Activated naive CD8-positive, alpha-beta T cell treated with anti-CD3 and anti-CD28 coated beads, Interleukin-2, amount 50 U/mL, for 24 hours (primary cell): ENCODE data around the gene FSTL3.
A peak's percentile ranks its signal among the peaks of the same experiment; 100 is the strongest.
"Not testable (repeated sequence)": the region's sequence is repeated elsewhere in the genome, so short reads cannot be mapped to it uniquely, and the experiment has no call there.

Experiments
- ATAC-seq: fragments of 150-1000 bp; cut with Tn5 transposase; one replicate; pipeline ENCODE4 v1.10.0; 2021
- DNase-seq: peaks from one replicate; pipeline ENCODE4 v3.0.0; 2021
- H3K27ac Mint-ChIP-seq: one replicate; pipeline ENCODE4 v1.8.0; 2021; ENCODE audit warnings: mild to moderate bottlenecking, mixed read lengths
- H3K27me3 Mint-ChIP-seq: one replicate; pipeline ENCODE4 v1.8.0; 2021; ENCODE audit warnings: mixed read lengths
- H3K36me3 Mint-ChIP-seq: one replicate; pipeline ENCODE4 v1.8.0; 2021; ENCODE audit warnings: low read depth, mixed read lengths
- H3K4me1 Mint-ChIP-seq: one replicate; pipeline ENCODE4 v1.8.0; 2021; ENCODE audit warnings: mixed read lengths
- H3K4me3 Mint-ChIP-seq: one replicate; pipeline ENCODE4 v1.8.0; 2021; ENCODE audit warnings: mild to moderate bottlenecking, moderate library complexity, mixed read lengths
- H3K9me3 Mint-ChIP-seq: one replicate; pipeline ENCODE4 v1.8.0; 2021; ENCODE audit warnings: mixed read lengths

FSTL3 gene

DNA sequence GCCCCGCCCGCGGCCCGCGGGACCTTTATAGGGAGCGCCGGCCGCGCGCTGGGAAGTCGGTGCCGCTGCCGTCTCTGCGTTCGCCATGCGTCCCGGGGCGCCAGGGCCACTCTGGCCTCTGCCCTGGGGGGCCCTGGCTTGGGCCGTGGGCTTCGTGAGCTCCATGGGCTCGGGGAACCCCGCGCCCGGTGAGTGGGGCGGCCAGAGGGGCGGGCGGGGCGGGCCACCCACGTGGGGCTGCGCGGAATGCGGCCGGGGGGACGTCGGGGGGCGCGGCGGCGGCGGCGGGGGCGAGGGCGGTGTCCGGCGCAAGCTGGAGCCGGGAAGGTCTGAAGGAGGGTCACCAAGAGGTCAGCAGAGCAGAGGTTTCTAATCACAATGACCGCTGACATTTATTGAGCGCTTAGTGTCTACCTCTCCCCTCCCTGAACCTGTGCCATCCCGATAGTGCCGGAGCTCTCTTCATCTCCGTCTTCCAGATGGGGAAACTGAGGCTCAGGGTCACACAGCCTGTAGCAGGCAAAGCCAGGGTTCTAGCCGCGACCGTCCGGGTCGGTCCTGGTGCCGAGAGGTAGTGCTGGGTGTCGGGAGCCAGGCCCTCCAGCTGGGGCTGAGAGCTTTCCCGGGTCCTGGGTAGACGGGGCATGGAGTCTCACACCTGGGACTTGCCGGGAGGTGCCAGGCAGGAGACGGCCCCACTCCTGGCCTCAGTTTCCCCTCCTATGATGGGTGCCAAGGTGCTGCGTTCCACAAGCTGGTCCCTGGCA lies at the start of gene FSTL3:
TSS of gene FSTL3 (plus strand) at position 54 of the 767 bp plus-strand sequence. CDS start at position 86, 32 bp downstream.
- Mint-ChIP-seq H3K4me3 (no peak within 1 kb of the TSS), H3K9me3 (no peaks in the 10 kb centered on the region), H3K27ac (peak within 1 kb of the TSS; percentile 64), H3K4me1 (peaks cover 11% of the 10 kb centered on the region), H3K27me3 (peaks cover 19% of the 10 kb centered on the region), H3K36me3 (no peaks in the 10 kb centered on the region)
- DNase-seq (no peak), ATAC-seq (no peak)

DNA sequence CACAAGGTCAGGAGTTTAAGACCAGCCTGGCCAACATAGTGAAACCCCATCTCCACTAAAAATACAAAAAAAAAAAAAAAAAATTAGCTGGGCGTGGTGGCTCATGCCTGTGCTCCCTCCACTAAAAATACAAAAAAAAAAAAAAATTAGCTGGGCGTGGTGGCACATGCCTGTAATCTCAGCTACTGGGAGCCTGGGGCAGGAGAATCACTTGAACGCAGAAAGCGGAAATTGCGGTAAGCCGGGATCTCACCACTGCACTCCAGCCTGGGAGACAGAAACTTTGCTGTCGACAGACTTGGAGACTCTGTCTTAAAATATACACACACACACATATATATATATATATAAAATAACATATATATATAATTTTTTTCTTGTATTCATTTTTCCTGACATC lies 49.6 kb upstream of the FSTL3 start:
- H3K9me3 Mint-ChIP-seq, H3K27ac Mint-ChIP-seq, ATAC-seq, H3K27me3 Mint-ChIP-seq, H3K4me3 Mint-ChIP-seq, DNase-seq: not testable (repeated sequence)
- Mint-ChIP-seq H3K36me3 (peaks cover 30% of the 10 kb centered on the region), H3K4me1 (peaks cover 12% of the 10 kb centered on the region)

DNA sequence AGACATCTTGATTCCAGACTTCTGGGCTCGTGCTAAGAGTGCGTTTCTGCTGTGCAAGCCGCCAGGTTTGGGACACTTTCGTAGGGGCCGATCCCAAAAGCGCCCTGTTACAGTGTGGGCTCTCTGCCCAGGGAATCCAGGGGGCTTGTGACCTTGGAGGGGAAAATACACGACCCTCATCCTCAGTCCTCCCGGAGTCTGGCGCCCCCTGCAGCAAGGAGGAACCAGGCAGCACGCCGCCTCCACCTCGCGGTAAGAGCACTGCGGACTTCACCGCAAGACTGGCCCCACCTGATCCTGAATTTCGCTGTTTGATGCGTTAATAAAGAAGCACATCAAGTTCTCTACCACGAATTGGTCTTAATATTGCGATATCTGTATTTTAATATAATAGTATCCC lies 48.0 kb upstream of the FSTL3 start:
- ATAC-seq = no peak
- Mint-ChIP-seq H3K4me3 (no peak overlapping the region), H3K4me1 (peaks cover 26% of the 10 kb centered on the region), H3K9me3 (no peaks in the 10 kb centered on the region), H3K27me3 (no peaks in the 10 kb centered on the region), H3K27ac (no peak overlapping the region), H3K36me3 (peaks cover 33% of the 10 kb centered on the region)
- no peak for DNase-seq

DNA sequence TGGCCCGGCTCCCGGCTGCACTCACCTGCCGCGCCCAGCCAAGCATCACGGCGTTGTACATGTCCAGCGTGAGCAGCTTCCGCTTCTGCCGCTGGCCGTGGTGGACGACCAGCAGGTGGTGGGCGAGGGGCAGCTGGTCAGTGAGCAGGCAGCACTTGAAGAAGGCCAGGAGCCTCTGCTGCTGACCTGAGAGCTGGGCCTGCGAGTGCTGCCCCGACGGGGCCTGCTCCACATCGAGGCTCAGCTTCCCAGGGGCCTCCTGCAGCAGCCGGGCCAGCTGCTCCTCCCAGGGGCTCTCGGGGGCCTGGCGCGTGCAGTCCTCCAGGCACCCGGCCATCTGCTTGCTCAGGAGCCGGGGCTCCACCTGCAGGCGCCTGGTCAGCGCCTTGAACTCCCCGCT lies 46.7 kb upstream of the FSTL3 start:
- H3K27me3 Mint-ChIP-seq, ATAC-seq, DNase-seq, H3K9me3 Mint-ChIP-seq, H3K27ac Mint-ChIP-seq, H3K4me3 Mint-ChIP-seq: not testable (repeated sequence)
- H3K36me3 Mint-ChIP-seq = peaks cover 30% of the 10 kb centered on the region
- H3K4me1 Mint-ChIP-seq = peaks cover 36% of the 10 kb centered on the region

DNA sequence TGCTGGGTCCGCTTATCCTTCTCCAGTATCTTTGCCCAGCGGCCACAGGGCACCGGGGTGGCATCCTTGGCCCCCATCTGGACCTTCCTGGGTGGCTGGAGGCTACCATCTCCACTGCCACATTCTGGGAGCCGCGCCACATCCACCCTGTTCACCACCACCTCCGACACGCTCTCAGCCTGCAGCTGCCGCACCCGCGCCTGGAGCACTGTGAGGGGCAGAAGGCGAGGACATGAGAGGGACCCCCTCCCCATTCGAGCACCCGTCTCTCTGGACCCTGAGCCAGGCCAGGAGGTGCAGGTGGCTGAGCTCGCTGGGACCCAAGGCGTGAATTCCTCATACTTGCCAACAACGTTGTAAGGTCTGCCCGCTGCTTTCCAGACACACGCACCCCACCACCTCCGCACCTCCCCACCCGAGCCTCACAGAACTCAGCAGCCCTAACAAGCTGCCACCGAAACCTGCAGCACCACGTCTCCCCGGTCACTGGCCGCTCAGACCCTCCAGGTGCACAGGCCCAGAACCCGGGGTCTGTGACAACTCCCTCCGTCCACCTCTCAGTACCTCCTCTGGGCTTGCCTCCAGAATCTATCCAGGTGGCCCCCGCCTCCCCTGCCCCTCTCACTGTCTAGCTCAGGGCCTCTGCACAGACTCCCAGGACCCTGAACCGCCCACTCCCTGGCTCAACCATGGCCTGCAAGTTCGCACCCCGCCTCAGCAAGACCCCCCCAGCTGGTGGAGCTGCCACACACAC lies 46.1 kb upstream of the FSTL3 start:
- Mint-ChIP-seq H3K9me3 (no peaks in the 10 kb centered on the region), H3K27me3 (peaks cover 2% of the 10 kb centered on the region)

DNA sequence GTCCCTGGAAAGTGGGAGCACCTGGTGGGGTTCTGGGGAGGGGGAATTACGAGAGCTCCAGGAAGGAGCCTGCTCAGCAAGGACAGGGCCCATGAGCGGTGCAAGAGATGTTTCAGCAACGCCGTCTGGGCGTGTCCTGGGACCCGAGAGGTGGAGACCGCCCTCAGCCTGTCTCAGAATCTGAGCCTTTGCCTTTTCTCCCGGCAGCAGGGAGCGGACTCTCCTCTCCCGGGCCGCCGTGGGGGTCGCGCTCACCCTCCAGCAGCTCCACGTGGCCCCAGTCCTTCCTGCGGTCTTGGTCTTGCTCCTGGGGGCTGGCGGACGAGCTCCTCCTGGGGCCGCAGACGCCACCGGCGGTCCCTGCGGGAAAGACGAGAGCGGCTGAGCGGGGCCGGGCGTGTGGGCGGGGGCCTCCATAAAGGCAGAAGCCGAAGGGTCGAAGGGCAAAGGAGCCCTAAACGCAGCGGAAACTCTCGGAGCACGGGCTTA lies 43.6 kb upstream of the FSTL3 start:
- no peaks in the 10 kb centered on the region for H3K9me3 Mint-ChIP-seq
- peaks cover 39% of the 10 kb centered on the region for H3K4me1 Mint-ChIP-seq
- DNase-seq = peak; percentile 68
- H3K4me3 Mint-ChIP-seq = peak overlapping the region; percentile 98
- peaks cover 24% of the 10 kb centered on the region for H3K36me3 Mint-ChIP-seq
- ATAC-seq = peak; percentile 53
- H3K27me3 Mint-ChIP-seq = peaks cover 2% of the 10 kb centered on the region
- H3K27ac Mint-ChIP-seq = peak overlapping the region; percentile 95

More for the DNA sequence above, 46.1 kb upstream of the FSTL3 start:
- no peak overlapping the region for H3K27ac Mint-ChIP-seq
- H3K36me3 Mint-ChIP-seq = peaks cover 29% of the 10 kb centered on the region
- peaks cover 36% of the 10 kb centered on the region for H3K4me1 Mint-ChIP-seq
- ATAC-seq (no peak), DNase-seq (no peak)
- H3K4me3 Mint-ChIP-seq = no peak overlapping the region

DNA sequence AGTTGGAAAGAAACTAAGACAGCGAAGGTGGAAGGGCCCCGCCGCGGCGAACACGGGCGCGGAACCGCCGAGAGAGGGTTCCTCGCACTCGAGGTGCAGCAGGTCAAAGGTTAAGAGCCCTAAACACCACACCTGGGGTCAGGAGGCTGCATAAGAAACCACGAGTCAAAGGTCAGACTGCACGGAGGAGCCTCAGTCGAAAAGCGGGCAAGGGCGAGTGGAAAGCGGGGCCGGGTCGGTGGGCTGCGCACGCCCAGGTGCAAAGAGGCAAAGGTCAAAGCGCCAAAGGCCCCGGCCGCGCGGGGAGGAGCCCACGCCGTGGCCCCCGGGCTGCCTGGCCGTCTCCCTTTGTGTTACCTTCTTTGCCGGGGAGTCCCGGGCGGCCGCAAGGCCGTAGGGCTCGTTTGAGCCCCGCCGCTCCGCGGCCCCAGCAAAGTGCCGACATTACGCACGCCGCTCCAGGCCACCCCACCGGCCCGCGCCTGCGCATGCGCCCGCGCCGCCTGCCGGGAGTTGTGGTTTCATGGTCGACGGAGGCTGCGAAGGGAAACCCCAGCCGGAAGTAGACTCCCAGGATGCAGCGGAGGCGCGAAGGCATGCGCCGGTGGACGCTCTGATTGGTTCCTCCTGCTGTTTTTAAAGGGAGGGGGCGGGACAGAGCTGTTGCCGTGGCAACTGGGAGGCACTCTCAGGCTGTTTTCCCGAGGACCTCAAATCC lies 43.0 kb upstream of the FSTL3 start, which contains the start of gene POLRMT:
TSS of gene POLRMT (minus strand) at position 470 of the 718 bp plus-strand sequence. CDS start at position 445, 25 bp downstream.
- peaks cover 23% of the 10 kb centered on the region for H3K36me3 Mint-ChIP-seq
- peak within 1 kb of the TSS; percentile 98 for H3K4me3 Mint-ChIP-seq
- no peaks in the 10 kb centered on the region for H3K9me3 Mint-ChIP-seq
- H3K27ac Mint-ChIP-seq = peak within 1 kb of the TSS; percentile 95
- H3K4me1 Mint-ChIP-seq = peaks cover 39% of the 10 kb centered on the region
- peak; percentile 93 for ATAC-seq
- peak; percentile 96 for DNase-seq
- H3K27me3 Mint-ChIP-seq = peaks cover 2% of the 10 kb centered on the region

DNA sequence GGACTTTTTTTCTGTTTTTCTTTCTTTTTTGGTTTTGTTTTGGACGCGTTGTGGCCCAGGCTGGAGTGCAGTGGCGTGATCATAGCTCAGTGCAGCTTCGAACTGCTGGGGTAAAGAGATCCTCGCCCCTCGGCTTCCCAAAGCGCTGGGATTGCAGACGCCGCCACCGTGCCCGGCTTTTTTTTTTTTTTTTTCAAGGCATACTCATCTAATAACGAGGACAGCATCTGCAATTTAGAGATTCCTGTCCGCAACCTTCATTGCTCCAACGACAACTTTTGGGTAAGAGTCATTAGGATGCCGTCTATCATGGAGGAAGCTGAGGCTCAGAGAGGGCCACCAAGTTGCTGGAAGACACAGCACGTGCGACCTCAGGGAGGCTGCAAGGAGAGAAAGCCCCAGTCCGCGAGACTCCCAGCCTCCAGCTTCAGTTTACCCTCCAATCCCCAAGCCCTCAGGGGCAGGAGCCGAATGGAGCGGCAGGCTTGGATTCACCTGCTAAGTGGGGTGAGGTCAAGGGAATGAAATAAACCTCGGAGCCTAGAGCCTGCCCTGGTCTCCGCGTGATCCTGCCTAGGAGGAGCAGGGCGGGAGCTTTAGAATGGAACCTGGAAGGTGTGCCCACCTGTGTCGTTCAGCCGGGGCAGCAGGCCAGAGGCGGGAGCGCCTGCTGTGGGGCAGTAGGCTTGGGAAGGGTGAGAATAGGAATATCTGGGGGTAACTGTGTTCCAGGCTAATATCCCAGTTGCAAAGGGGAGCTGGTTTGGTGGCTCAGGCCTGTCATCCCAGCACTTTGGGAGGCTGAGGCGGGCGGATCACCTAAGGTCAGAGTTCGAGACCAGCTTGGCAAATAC lies 42.2 kb upstream of the FSTL3 start:
- H3K4me1 Mint-ChIP-seq = peaks cover 38% of the 10 kb centered on the region
- H3K4me3 Mint-ChIP-seq = peak overlapping the region; percentile 98
- H3K27me3 Mint-ChIP-seq = peaks cover 2% of the 10 kb centered on the region
- no peaks in the 10 kb centered on the region for H3K9me3 Mint-ChIP-seq
- H3K36me3 Mint-ChIP-seq = peaks cover 16% of the 10 kb centered on the region
- H3K27ac Mint-ChIP-seq = peak overlapping the region; percentile 95
- DNase-seq (no peak), ATAC-seq (no peak)

DNA sequence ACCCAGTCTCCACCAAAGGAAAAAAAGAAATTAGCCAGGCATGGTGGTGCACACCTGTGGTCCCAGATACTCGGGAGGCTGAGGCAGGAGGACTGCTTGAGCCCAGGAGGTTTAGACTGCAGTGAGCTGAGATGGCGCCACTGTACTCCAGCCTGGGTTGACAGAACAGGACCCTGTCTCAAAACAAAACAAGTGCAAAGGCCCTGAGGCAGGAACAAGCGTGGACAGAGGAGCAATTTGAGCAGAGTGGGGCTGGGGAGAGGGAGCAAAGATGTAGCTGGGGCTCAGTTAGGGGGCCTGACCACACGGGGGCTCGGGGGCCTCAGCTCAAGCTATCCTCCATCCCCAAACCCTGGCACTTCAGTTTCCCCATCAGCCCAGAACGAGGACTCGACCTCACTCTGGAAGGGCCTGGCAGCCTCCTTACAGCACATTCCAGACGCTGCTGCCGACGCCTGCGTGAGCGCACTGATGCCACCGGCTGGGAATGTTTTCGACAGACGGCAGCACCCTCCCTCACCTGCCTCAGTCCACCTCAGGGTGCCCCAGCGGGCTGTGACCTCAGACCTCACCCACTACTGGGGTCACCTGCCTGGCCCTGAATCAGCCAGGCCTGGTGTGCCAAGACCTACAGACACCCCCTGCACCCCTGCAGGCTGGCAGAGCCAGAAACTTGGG lies 41.1 kb upstream of the FSTL3 start:
- no peak for ATAC-seq
- Mint-ChIP-seq H3K9me3 (no peaks in the 10 kb centered on the region), H3K36me3 (peaks cover 11% of the 10 kb centered on the region), H3K4me3 (no peak overlapping the region), H3K27ac (no peak overlapping the region), H3K4me1 (peaks cover 42% of the 10 kb centered on the region), H3K27me3 (peaks cover 4% of the 10 kb centered on the region)
- no peak for DNase-seq

DNA sequence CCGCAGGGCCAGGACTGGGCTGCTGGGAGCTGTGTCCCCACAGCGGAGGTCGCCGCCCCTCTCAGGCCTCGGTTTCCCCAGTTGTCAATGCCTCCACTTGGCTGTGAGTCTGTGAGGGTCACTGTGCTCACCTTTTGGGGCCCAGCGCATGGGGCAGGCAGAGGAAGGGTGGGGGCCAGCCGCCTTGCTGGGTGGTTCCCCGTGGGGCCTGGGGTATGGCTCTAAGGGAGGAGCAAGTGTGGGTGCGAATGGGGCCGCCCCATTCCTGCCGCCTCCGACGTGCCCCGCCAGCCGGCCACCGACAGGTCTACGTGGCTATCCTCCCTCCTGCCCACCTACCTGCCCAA lies 37.3 kb upstream of the FSTL3 start:
- Mint-ChIP-seq H3K4me3 (peak overlapping the region; percentile 79), H3K27ac (no peak overlapping the region)

DNA sequence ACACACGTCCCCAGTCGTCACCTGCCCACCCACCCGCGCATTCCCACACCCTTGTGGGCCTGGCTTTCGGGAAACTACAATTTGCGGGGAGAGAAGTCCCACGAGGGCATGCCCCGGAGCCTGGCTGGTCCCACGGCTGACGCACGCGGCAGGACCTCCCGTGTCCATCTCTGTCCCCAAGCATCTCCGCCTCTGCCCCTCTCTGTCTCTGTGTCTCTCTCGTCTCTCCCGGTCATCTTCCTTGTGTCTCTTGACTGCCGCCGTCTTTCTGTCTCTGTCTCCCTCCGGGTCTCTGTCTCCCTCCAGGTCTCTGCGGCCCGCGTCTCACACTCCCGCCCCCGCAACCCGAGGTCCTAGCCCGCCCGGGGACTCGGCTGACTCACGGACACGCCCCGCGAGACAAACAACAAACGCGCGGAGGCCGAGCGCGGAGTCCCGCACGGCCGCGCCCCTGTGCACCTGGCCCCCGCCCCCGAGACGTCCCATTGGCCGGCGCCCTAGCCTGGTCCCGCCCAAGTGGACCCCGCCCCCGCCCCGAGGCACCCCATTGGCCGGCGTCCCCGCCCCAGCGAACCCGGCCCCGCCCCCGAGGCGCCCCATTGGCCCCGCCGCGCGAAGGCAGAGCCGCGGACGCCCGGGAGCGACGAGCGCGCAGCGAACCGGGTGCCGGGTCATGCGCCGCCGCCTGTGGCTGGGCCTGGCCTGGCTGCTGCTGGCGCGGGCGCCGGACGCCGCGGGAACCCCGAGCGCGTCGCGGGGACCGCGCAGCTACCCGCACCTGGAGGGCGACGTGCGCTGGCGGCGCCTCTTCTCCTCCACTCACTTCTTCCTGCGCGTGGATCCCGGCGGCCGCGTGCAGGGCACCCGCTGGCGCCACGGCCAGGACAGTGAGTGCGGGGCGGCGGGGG lies 36.7 kb upstream of the FSTL3 start, which contains the start of gene FGF22:
TSS of gene FGF22 (plus strand) at position 627 of the 908 bp plus-strand sequence. CDS start at position 674, 47 bp downstream.
- Mint-ChIP-seq H3K27ac (peak within 1 kb of the TSS; percentile 83), H3K36me3 (no peaks in the 10 kb centered on the region), H3K27me3 (peaks cover 2% of the 10 kb centered on the region), H3K9me3 (no peaks in the 10 kb centered on the region), H3K4me1 (peaks cover 9% of the 10 kb centered on the region), H3K4me3 (peak within 1 kb of the TSS; percentile 79)
- ATAC-seq (peak; percentile 89), DNase-seq (peak; percentile 95)

More for the DNA sequence above, 37.3 kb upstream of the FSTL3 start:
- no peak for DNase-seq
- ATAC-seq = no peak
- Mint-ChIP-seq H3K4me1 (peaks cover 14% of the 10 kb centered on the region), H3K27me3 (peaks cover 2% of the 10 kb centered on the region), H3K9me3 (no peaks in the 10 kb centered on the region), H3K36me3 (no peaks in the 10 kb centered on the region)

DNA sequence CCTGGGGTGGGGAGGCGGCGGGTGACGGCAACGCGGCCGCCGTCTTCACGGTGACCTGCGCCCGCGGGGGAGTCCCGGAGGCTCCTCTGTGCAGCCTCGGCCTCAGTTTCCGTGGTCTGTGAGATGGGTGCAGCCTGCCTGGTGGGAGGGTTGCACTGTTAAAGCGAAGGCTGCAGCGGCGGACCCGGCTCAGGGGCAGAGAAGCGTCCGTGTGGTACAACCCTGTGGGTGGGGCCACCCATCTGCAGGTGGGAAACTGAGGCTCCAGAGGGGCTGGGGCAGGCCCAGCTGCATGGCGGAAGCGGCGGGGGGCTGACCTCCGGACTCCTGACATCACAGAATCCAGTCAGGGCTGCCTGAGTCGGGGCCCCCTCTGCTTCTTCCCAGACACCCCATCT lies 36.0 kb upstream of the FSTL3 start:
- H3K9me3 Mint-ChIP-seq = no peaks in the 10 kb centered on the region
- no peak overlapping the region for H3K4me3 Mint-ChIP-seq
- ATAC-seq (peak; percentile 1), DNase-seq (no peak)
- H3K27me3 Mint-ChIP-seq = peaks cover 2% of the 10 kb centered on the region
- H3K36me3 Mint-ChIP-seq = peaks cover 2% of the 10 kb centered on the region
- H3K4me1 Mint-ChIP-seq = peaks cover 9% of the 10 kb centered on the region
- H3K27ac Mint-ChIP-seq = no peak overlapping the region
